HEK293 (cell line): Measurements from ENCODE around the gene UBALD1.

Experiments used
- CTCF ChIA-PET: fragments of 350-600 bp; formaldehyde crosslinking; extraction: SDS; loops from one replicate; lab custom pipeline; 2021; ENCODE audit warnings: antibody characterized with exemption; lab: Yijun Ruan, JAX
- POLR2A ChIA-PET: fragments of 300-600 bp; formaldehyde crosslinking; extraction: SDS; loops from one replicate; lab custom pipeline; 2020; ENCODE audit warnings: antibody characterized with exemption, inconsistent platforms; lab: Yijun Ruan, JAX
- H3K27ac ChIP-seq: fragments of 200-500 bp; sonication (Bioruptor generic); 2 replicates; pipeline ENCODE4 v1.5.1; 2014; ENCODE audit warnings: low read depth, low read length, control low read depth, inconsistent platforms; ENCODE audit errors: extremely low read depth
- H3K36me3 ChIP-seq, 2 experiments: fragments of 200-500 bp in 1 of 2; sonication (Bioruptor generic) in 1 of 2; 1 replicate in 1 of 2; 2 replicates in 1 of 2; pipeline ENCODE4 v1.5.1; 2014 to 2017; ENCODE audit warnings: inconsistent platforms in 2 of 2, low read length in 2 of 2; ENCODE audit not compliant: control insufficient read depth in 2 of 2, insufficient read depth in 1 of 2
- H3K4me1 ChIP-seq: fragments of 200-500 bp; sonication (Bioruptor generic); 2 replicates; pipeline ENCODE4 v1.5.1; 2014; ENCODE audit warnings: mild to moderate bottlenecking, low read length, inconsistent platforms; ENCODE audit not compliant: control insufficient read depth, insufficient read depth
- H3K4me3 ChIP-seq: 2 replicates; pipeline ENCODE4 v1.5.1; 2011; ENCODE audit warnings: low read depth, mild to moderate bottlenecking, control low read depth, low read length, moderate library complexity
- H3K9me3 ChIP-seq: fragments of 200-500 bp; sonication (Bioruptor generic); 2 replicates; pipeline ENCODE4 v1.5.1; 2014; ENCODE audit warnings: low read depth, low read length, inconsistent platforms; ENCODE audit not compliant: control insufficient read depth, insufficient read depth
- EGR2 ChIP-seq: fragments of 450-650 bp; formaldehyde crosslinking; IDR thresholded peaks from 2 replicates; pipeline ENCODE4 v1.5.1; 2016; ENCODE audit warnings: low read depth, missing biosample characterization, missing genetic modification characterization
- GLIS1 ChIP-seq: fragments of 450-650 bp; formaldehyde crosslinking; IDR thresholded peaks from 2 replicates; pipeline ENCODE4 v1.5.1; 2016; ENCODE audit warnings: missing biosample characterization, missing genetic modification characterization
- KLF16 ChIP-seq: fragments of 450-650 bp; formaldehyde crosslinking; IDR thresholded peaks from 2 replicates; pipeline ENCODE4 v1.5.1; 2017; ENCODE audit warnings: missing biosample characterization, missing genetic modification characterization
- KLF17 ChIP-seq: fragments of 450-650 bp; formaldehyde crosslinking; IDR thresholded peaks from 2 replicates; pipeline ENCODE4 v1.5.1; 2016; ENCODE audit warnings: missing biosample characterization, missing genetic modification characterization
- KLF7 ChIP-seq: fragments of 450-650 bp; formaldehyde crosslinking; IDR thresholded peaks from 2 replicates; pipeline ENCODE4 v1.5.1; 2016; ENCODE audit warnings: missing biosample characterization, missing genetic modification characterization, borderline replicate concordance
- PRDM6 ChIP-seq: fragments of 450-650 bp; formaldehyde crosslinking; IDR thresholded peaks from 2 replicates; pipeline ENCODE4 v1.5.1; 2017; ENCODE audit warnings: missing biosample characterization, missing genetic modification characterization
- TCF7L2 ChIP-seq: IDR thresholded peaks from 2 replicates; pipeline ENCODE4 v1.6.1; 2011; ENCODE audit warnings: low read depth, mild to moderate bottlenecking, inconsistent platforms, low read length, moderate library complexity, borderline replicate concordance
- ZBTB17 ChIP-seq: fragments of 450-650 bp; formaldehyde crosslinking; IDR thresholded peaks from 2 replicates; pipeline ENCODE4 v1.5.1; 2016; ENCODE audit warnings: missing biosample characterization, missing genetic modification characterization
- ZFP3 ChIP-seq: fragments of 450-650 bp; formaldehyde crosslinking; IDR thresholded peaks from 2 replicates; pipeline ENCODE4 v1.5.1; 2016; ENCODE audit warnings: low read depth, missing biosample characterization, missing genetic modification characterization
- ZNF433 ChIP-seq: fragments of 450-650 bp; formaldehyde crosslinking; IDR thresholded peaks from 2 replicates; pipeline ENCODE4 v1.5.1; 2016; ENCODE audit warnings: missing biosample characterization, missing genetic modification characterization, low read depth
- ZNF510 ChIP-seq: fragments of 450-650 bp; formaldehyde crosslinking; IDR thresholded peaks from 2 replicates; pipeline ENCODE4 v1.5.1; 2018; ENCODE audit warnings: mild to moderate bottlenecking, missing genetic modification characterization, missing biosample characterization; ENCODE audit not compliant: insufficient replicate concordance
- ZNF514 ChIP-seq: fragments of 450-650 bp; formaldehyde crosslinking; IDR thresholded peaks from 2 replicates; pipeline ENCODE4 v1.5.1; 2016; ENCODE audit warnings: missing biosample characterization, missing genetic modification characterization
- ZNF600 ChIP-seq: fragments of 450-650 bp; formaldehyde crosslinking; IDR thresholded peaks from 2 replicates; pipeline ENCODE4 v1.5.1; 2016; ENCODE audit warnings: missing biosample characterization, missing genetic modification characterization
- ZNF670 ChIP-seq: fragments of 450-650 bp; formaldehyde crosslinking; IDR thresholded peaks from 2 replicates; pipeline ENCODE4 v1.5.1; 2016; ENCODE audit warnings: missing biosample characterization, missing genetic modification characterization, low read depth
- ZXDB ChIP-seq: fragments of 450-650 bp; formaldehyde crosslinking; IDR thresholded peaks from 2 replicates; pipeline ENCODE4 v1.5.1; 2016; ENCODE audit warnings: missing biosample characterization, missing genetic modification characterization

UBALD1 gene

GRCh38 chr16:4610011-4611005 lies 4.4 kb downstream of the UBALD1 start:
- ChIA-PET POLR2A (interaction anchor here (0.7 to 1.0 kb wide), 2 partner anchors 14 to 18 kb away, joined by 3 read pairs; partner anchors contain the start of gene MGRN1), CTCF (interaction anchor here (2.6 kb wide), 1 partner anchor 14 kb away, joined by 8 read pairs; the partner anchor contains the start of gene MGRN1)
- TF ChIP-seq ZNF670 (tag by site-specific recombination) (no peak), PRDM6 (tag by site-specific recombination) (no peak), GLIS1 (tag by site-specific recombination) (no peak), TCF7L2 (no peak)
- Histone ChIP-seq H3K27ac (no peak overlapping the region), H3K36me3 (peaks cover 0 to 24% of the 10 kb centered on the region in 2 experiments; a peak in 1 of 3 replicates), H3K9me3 (no peaks in the 10 kb centered on the region), H3K4me1 (no peaks in the 10 kb centered on the region; the same call in 1 of the 2 replicates), H3K4me3 (no peak overlapping the region)

- POLR2A ChIA-PET: interaction anchor here (0.5 kb wide), 1 partner anchor 207 kb away, joined by 3 read pairs; no protein-coding TSS in a partner anchor
Measured at GRCh38 chr16:4609200-4610010, 5.3 kb downstream of the UBALD1 start.

GRCh38 chr16:4608704-4608980 lies 6.0 kb downstream of the UBALD1 start:
- peaks cover 0 to 24% of the 10 kb centered on the region in 2 experiments; a peak in 1 of 3 replicates for H3K36me3 ChIP-seq
- ChIA-PET CTCF (interaction anchor here (1.1 kb wide), 1 partner anchor 12 kb away, joined by 3 read pairs; no protein-coding TSS in a partner anchor), POLR2A (no interaction called here)
- no peak overlapping the region for H3K27ac ChIP-seq
- no peaks in the 10 kb centered on the region for H3K9me3 ChIP-seq
- no peaks in the 10 kb centered on the region for H3K4me1 ChIP-seq
- H3K4me3 ChIP-seq: no peak overlapping the region
- TF ChIP-seq KLF17 (tag by site-specific recombination): no peak
- TF ChIP-seq ZBTB17 (tag by site-specific recombination): no peak
- no peak for TF ChIP-seq ZXDB (tag by site-specific recombination)
- TF ChIP-seq KLF16 (tag by site-specific recombination): no peak
- TF ChIP-seq ZNF510 (tag by site-specific recombination): no peak
- no peak for TF ChIP-seq KLF7
- TF ChIP-seq ZNF433: no peak
- TF ChIP-seq EGR2: no peak
- TF ChIP-seq ZNF514 (tag by site-specific recombination): no peak

More at GRCh38 chr16:4609200-4610010, 5.3 kb downstream of the UBALD1 start:
- Histone ChIP-seq H3K36me3 (peaks cover 0 to 24% of the 10 kb centered on the region in 2 experiments; a peak in 1 of 3 replicates), H3K4me1 (no peaks in the 10 kb centered on the region), H3K27ac (no peak overlapping the region), H3K9me3 (no peaks in the 10 kb centered on the region), H3K4me3 (no peak overlapping the region)
- CTCF ChIA-PET: interaction anchor here (0.6 kb wide), 1 partner anchor 21 kb away, joined by 5 read pairs; no protein-coding TSS in a partner anchor
- TF ChIP-seq ZNF600 (peak; percentile 24; the same call in 1 of the 2 replicates), ZFP3 (tag by site-specific recombination) (no peak)
